Measurements from ENCODE around the gene RPS5. TPM values are rescaled to one million over a fixed set of nuclear protein-coding genes. Genes with fewer than 3 reads are reported as not detected.
A peak's percentile ranks its signal among the peaks of the same experiment; 100 is the strongest.
"Not testable (repeated sequence)": the region's sequence is repeated elsewhere in the genome, so short reads cannot be mapped to it uniquely, and the experiment has no call there.

RPS5 gene
- total RNA-seq, 1 experiment from 2014 or later, result 2,081 TPM

DNA sequence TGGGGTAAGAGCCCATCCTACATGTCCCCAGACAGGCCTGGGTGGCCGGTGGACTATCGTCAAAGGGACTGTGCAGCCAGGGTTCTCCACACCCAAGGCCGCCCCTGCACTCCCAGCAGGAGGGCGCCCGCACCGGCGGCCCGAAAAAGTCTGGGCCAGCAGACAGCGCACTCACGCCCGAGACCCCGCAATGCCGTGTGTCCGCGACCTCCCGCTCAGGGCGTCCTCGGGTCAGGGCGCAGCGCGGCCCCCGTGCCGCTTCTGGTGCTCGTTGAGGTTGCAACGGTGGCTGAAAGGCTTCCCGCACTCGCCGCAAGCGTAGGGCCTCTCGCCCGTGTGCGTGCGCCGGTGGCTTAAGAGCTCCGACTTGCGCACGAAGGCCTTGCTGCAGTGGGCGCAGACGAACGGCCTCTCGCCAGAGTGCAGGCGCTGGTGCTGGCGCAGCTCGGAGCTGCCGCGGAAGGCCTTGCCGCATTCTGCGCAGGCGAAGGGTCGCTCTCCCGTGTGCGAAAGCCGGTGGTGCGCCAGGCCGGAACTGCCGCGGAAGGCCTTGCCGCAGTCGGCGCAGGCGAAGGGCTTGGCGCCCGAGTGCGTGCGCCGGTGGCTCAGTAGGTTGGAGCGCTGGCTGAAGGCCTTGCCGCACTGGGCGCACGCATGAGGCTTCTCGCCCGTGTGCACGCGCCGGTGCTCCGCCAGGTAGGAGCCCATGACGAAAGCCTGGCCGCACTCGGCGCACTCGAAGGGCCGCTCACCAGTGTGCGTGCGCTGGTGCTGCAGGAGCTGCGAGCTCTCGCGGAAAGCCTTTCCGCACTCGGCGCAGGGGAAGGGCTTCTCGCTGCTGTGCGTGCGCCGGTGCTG, 30.9 kb upstream of the RPS5 start:
- in situ Hi-C loops (cut with HindIII; ENCODE audit: low sequenced_read_pairs), result no loop called here
- DNase-seq (ENCODE audit: low spot score), result no peak

DNA sequence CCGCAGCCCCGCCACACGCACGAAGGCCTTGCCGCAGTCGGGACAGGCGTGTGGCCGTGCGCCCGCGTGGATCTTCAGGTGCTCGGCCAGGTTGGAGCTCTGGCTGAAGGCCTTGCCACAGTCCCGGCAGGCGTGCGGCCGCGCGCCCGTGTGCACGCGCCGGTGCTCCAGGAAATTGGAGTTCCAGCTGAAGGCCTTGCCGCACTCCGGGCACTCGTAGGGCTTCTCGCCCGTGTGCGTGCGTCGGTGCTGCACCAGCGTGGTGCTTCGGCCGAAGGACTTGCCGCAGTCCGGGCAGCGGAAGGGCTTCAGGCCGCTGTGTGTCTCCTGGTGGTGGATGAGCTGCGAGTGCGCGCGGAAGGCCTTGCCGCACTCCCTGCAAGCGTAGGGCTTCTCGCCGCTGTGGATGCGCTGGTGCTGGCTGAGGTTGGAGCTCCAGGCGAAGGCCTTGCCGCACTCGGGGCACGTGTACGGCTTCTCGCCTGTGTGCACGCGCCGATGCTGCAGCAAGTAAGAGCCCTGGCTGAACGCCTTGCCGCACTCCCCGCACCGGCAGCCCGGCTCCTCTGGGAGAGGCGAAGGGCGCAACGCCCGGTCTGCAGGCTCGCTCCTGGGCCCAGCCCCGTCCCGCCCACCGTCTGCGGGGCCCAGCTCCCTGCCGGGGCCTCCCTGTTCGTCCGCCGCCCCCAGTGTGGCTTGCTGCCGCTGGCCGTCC, 30.1 kb upstream of the RPS5 start:
- in situ Hi-C loops (cut with HindIII; ENCODE audit: low sequenced_read_pairs), result no loop called here
- DNase-seq (ENCODE audit: low spot score), result no peak

DNA sequence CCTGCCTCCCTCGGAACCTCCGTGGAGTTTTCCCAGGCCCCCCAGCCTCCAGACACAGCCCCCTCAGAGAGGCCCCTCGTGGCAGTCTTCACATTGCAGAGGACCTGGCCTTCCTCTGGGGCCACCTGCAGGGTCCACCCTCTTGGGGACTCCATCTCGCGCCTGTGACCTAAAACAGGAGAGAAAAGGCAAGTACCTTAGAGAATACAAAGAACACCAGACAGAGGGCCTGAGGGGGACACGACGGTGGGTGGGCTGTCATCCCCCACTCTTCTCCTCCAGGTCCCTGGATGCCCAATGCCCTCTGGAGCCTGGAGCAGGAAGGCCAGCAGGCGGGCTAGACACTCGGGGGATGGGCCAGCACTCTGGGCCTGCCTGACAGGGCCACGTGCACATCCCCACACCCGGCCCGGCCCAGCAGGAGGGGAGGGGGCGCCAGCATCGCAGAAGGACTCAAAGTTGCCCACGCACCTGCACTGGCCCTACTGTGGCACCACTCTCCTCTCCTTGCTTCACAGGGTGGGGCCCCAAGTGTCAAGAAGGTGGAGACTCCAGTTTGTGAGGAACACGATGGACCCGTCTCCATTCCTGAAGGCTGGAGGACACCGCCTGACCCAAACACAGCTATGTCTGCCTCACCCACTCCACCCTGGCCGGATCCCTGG, 29.5 kb upstream of the RPS5 start:
- DNase-seq (ENCODE audit: low spot score), result no peak
- in situ Hi-C loops (cut with HindIII; ENCODE audit: low sequenced_read_pairs), result no loop called here

DNA sequence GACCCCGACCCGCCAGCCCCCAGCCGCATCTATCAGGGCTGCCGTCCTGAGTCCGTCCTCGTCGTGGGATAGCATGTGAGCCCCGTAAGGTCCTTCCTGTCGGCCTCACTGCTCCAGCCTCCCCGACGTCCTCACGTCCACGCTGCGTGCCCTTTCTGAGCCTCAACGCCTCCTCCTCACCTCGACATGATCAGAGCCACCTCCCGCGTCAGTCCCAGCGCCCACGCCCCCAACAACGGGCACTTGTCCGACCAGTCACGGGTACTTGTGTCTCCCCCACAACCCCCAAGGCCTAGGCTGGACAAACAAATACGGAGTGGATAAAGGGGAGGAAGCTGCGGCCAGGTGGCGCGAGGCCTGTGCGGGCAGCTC, 25.2 kb upstream of the RPS5 start:
- no peak for DNase-seq (ENCODE audit: low spot score)

DNA sequence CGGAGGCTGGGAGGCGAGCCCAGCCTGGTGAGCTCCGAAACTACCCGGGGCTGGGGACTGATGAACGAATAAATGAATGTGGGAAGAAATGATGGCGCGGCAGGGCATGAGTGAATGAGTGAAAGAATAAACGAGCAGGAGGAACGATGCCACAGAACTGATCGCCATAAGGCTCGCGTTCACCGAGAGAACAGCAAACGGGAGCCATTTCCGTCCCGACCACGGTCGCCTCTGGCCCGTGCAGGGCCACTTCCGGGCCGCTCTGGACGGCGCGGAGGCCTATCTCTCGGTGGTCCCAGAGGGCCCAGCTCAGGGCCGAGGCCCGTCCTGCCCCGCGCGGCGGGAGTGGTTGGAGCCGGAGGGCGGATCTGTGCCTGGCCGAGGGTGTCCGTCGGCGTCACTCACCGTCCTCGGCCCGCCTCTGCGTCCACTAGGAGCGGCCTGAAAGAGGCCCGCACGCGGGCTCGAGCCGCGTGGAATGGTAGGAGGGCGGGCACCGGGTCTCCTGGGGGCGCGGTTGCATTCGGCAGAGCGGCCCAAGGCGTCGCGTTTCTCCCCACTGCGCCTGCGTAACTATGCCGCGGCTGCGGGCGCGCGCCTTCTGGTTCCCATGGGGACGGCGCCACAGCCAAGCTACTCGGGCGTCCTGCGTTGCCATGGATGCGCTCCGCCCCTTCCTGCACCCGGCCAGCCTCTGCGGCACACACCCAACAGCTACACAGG, 24.6 kb upstream of the RPS5 start, which contains the start of gene ZNF497:
TSS of gene ZNF497 (minus strand) at position 480 of the 723 bp plus-strand sequence. CDS start 5,116 bp downstream, outside the sequence.
- DNase-seq (ENCODE audit: low spot score), result peak; percentile 95
- in situ Hi-C loops (cut with HindIII; ENCODE audit: low sequenced_read_pairs), result no loop called here

More for the DNA sequence above, 25.2 kb upstream of the RPS5 start:
- in situ Hi-C loops (cut with HindIII; ENCODE audit: low sequenced_read_pairs), result no loop called here

DNA sequence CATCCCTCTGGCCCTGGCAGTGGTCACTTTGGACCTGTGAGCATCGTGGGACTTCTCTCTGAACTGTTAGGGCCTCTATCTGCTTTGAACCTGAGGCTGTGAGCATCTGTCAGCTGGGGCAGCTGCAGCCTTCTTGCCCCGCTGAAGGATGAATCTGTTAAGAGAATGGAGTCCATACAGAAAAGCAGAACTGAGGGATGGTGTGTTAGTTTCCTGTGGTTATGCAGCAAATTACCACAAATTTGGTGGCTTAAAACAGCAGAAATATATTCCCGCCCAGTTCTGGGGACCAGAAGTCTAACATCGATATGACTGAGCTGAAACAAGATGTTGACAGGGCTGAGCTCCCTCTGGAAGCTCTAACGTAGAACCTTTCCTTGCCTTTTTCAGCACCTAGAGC, 22.9 kb upstream of the RPS5 start:
- no peak for DNase-seq (ENCODE audit: low spot score)
- in situ Hi-C loops (cut with HindIII; ENCODE audit: low sequenced_read_pairs), result no loop called here

DNA sequence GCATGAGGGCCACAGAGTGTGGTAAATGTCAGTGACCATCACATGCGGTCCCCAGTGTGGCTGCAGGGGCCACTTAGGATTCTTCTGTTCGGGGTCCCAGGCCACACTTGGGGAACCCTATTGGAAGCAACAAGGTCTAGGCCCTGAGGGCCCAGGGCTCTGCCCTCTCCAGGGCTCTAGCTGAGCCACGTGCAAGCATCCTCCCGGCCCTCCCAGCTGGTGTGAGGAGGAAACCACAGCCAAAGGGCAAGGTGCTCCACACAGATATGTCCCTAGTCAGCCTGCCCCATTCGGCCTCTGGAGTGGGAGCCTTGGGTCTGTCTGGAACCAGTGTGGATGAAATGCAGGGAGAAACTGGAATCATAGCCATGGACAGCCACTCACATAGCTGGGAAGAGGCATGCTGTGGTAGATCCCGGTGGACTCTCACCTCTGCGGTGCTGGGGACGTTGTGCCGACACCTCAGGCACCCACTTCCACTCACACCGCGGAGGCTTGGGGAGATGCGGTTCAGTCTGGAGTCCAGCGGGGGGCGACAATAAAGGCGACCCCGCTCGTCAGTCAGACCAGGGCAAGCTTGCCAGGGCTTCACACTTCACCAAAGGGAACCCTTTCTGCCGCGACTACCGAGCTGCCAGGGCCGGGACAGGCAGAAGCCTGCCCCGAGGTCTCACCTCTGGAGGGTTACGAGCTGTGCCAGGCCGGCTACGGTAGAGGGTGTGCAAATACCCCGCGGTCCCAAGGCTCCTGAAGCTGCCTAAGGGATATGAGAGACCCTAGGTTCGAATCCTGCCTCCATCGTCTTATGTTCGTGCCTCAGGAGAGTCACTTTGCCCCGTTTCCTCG, 20.3 kb upstream of the RPS5 start:
- in situ Hi-C loops (cut with HindIII; ENCODE audit: low sequenced_read_pairs), result no loop called here
- DNase-seq (ENCODE audit: low spot score), result no peak

DNA sequence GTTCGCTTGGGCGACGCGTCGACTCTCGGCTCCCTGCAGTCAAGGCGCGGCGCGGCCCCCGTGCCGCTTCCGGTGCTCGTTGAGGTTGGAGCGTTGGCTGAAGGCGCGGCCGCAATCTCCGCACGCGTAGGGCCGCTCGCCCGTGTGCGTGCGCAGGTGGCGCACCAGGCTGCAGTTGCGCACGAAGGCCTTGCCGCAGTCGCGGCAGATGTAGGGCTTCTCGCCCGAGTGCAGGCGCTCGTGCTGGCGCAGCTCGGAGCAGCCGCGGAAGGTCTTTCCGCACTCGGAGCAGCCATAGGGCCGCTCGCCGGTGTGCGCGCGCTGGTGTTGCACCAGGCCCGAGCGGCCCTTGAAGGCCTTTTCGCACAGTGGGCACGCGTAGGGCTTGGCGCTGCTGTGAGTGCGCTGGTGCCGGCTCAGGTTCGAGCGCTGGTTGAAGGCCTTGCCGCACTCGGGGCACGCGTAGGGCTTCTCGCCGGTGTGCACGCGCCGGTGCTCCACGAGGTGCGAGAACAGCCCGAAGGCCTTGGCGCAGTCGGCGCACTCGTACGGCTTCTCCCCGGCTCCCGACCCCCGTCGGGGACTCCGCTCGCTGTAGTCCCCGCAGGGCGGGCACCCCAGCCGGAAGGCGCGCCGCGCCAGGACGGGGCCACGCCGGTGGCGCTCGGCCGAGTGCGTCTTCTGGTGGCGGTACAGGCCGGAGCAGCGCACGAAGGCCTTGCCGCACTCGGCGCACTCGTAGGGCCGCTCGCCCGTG, 19.2 kb upstream of the RPS5 start:
- DNase-seq (ENCODE audit: low spot score), result no peak

DNA sequence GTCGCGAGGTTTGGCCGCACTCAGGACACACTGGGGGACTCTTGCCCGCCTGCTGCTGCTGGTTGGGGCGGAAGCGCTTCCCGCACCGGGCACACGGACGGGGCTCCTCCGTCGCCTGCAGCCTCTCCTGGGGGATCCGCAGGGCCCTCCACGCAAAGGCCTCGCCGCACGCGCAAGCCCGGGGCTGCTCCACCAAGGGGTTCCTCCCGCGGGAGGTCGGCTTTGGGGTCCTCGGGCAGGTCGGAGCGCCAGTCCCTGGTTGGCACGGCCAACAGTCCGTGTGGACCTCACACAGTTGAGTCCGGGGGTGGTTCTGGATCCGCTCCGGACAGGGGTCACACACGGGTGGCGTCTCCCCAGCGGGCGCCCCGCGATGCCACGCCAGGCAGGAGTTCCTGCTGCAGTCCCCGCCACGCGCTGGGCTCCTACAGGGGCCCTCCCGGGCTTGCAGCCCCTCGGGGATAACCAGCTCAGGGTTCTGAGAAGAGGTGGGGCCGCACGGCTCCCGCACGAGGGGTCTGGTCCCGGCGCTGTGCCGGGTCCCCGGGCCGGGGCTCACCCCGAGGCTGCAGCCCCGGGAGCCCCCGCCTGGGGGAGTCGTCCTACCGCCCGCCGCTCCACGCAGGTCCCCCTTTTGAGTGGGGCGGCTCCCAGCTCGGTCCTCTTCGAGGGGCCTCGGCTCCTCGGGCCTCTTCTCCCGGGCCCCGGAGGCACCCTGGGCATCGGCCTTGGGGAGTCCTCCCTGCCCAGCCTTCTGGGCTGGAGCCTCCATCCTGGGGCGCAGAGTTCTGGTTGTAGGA, 18.3 kb upstream of the RPS5 start:
- in situ Hi-C loops (cut with HindIII; ENCODE audit: low sequenced_read_pairs), result no loop called here
- no peak for DNase-seq (ENCODE audit: low spot score)

More for the DNA sequence above, 19.2 kb upstream of the RPS5 start:
- in situ Hi-C loops (cut with HindIII; ENCODE audit: low sequenced_read_pairs), result no loop called here

DNA sequence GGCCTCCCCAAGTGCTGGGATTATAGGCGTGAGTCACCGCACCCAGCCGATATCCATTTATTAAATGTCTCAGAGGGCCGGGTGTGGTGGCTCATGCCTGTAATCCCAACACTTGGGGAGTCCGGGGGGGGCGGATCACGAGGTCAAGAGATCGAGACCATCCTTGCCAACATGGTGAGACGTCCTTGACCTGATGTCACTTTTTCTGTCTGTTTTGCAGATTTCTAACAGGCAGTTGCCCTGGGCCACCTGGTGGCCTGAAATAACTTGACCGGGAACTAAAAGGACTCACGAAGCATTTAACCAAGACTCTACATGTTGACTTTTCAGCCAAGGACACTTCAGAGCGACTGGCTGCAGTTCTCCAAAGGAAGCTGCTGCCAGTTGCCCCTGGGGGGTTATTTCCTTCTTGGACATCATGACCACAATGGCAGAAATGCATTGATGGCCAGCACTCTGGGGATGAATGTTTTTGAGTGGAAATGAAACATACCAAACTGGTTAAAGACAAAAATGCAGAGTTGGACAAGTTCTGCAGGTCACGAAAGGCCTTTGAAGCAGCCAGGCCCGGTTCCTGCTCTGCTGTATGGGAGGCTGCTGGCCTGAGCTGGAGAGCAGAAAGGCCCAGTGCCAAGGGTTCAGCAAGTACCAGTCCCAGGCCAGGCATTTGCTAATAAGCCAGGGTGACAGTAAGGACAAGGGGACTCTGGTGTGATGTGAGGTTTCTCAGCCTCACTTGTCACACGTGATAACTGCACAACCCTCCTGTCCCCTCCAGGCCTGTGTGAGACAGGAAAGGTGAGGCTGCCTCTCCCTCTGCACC, 14.5 kb upstream of the RPS5 start:
- DNase-seq (ENCODE audit: low spot score), result no peak
- in situ Hi-C loops (cut with HindIII; ENCODE audit: low sequenced_read_pairs), result no loop called here

DNA sequence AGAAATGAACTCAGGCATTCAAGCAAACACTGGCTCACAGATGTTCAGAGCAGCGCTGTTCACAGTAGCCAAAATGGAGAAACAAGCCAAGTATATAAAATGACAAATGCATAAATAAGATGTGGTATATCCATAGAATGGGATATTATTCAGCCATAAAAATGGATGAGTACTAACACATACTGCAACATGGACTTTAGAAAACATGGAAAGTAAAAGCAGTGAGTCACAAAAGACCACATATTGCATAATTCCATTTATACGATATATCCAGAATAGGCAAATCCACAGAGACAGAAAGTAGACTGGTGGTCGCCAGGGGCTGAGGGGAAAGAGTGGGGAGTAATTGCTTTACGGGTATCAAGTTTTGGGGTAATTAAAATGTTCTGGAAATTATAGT, 12.9 kb upstream of the RPS5 start:
- DNase-seq (ENCODE audit: low spot score), result no peak
- in situ Hi-C loops (cut with HindIII; ENCODE audit: low sequenced_read_pairs), result no loop called here

DNA sequence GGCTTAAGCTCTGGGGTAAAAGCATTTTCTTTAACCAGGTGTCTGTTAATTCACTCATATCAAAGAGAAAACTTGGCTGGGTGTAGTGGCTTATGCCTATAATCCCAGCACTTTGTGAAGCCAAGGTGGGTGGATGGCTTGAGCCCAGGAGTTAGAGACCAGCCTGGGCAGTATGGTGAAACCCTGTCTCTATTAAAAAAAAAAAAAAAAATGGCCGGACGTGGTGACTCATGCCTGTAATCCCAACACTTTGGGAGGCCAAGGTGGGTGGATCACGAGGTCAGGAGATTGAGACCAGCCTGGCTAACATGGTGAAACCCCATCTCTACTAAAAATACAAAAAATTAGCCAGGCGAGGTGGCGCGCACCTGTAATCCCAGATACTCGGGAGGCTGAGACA, 10.3 kb upstream of the RPS5 start:
- DNase-seq (ENCODE audit: low spot score); in situ Hi-C loops (cut with HindIII; ENCODE audit: low sequenced_read_pairs): not testable (repeated sequence)

DNA sequence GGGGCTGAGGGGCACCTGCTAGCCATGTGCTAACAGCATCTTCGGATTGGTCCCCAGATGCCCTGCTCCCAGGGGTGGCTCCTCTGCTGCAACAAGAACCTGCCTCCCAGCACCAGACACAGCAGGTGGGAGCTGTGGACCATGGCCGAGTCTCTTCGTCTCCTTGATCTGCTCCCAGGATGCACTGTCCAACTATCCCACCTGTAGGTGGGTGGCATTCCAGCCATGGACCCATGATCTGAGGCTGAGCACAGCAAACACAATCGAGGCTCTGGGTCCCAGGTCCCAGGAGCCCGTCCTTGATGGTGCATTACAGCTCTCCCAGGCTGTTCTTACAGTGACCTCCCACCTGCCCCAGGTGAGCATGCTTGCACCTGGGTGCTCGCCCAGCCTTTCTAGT, 7.8 kb upstream of the RPS5 start:
- in situ Hi-C loops (cut with HindIII; ENCODE audit: low sequenced_read_pairs), result no loop called here
- DNase-seq (ENCODE audit: low spot score), result no peak

DNA sequence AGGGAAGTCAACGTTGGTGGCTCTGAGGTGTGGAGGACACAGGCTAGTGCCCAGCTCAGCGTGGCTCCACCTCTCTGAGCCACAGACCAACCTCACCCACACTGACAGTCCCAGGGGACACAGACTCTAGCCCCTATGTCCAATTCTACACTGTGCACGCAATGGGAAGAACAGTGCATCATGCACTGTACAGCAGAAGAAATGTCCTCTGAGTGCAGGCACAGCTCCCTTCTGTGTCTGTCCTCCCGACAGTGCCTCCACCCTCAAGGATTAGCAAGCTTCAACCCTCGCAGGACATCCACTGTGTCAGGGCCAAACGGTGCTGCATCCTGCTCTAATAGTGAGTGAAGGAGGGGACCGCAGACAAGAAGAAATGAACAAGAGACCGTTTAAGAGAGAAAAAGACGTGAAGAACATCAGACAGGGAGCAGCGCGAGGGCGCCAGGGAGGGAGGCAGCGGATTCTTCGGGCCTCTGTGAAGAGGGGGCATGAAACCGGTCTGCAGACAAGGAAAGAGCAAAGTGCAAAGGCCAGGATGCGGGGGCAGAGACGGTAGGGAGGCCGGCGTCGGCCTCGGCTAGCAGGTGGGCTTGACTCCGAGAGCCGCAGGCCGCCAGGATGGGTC, 6.9 kb upstream of the RPS5 start:
- in situ Hi-C loops (cut with HindIII; ENCODE audit: low sequenced_read_pairs), result no loop called here
- no peak for DNase-seq (ENCODE audit: low spot score)

DNA sequence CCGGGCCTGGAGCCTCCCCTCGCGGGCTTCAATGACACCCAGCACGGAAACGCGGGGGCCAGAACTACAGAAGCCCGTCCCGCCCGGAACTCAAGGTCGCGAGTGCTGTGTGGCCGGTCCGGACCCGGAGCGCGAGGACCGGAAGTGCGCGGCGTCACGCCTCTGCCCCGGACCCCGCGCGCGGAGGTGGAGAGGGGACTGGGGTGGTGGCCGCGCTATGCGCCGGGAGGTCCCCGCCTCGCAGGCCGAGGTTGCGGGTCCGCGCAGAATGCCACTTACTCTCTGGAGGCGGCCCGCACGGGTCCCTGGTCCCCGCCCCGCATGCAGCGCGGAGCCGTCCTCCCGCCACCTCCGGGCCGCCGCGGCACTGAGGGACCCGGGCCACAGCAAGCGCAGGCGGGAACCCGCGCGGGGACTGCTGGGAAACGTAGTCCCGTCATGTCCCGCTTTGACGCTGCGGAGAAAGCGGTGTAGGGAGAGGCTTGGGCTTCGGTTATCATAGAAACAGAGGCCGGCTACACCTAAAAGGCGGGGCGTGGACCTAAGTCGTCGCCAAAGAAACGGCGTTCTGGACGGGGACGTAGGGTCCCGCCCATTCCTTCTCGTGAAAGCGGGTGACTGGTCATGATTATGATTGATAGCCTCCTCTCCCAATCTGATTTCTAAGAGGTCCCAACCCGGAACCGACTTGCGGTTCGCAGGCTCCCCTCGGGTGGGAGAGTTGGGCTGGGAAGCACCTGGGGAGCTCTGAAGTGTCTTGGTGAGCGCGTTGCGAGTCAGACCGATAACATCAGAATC, 6.2 kb upstream of the RPS5 start, which contains the start of gene ZNF837:
TSS of gene ZNF837 (minus strand) at position 369 of the 798 bp plus-strand sequence. CDS start 11,698 bp downstream, outside the sequence.
- peak; percentile 100 for DNase-seq (ENCODE audit: low spot score)
- in situ Hi-C loops (cut with HindIII; ENCODE audit: low sequenced_read_pairs), result no loop called here

Measured in G401 (cell line).